Measurements from ENCODE around the gene ZBTB47. TPM values are rescaled to one million over a fixed set of nuclear protein-coding genes. Genes with fewer than 3 reads are reported as not detected.

Gene ZBTB47
- total RNA-seq, 2 experiments from 2014 or later: 0.43 to 0.45 TPM

GRCh38 chr3:42640129-42640528 is 13.4 kb upstream of the ZBTB47 start:
- Mint-ChIP-seq H3K4me1 (ENCODE audit: low read depth) (peaks cover 5% of the 10 kb centered on the region), H3K27me3 (no peaks in the 10 kb centered on the region), H3K9me3 (no peaks in the 10 kb centered on the region), H3K4me3 (no peak overlapping the region), H3K27ac (no peak overlapping the region), H3K36me3 (ENCODE audit: low read depth) (peaks cover 35% of the 10 kb centered on the region)
- TF ChIP-seq, protein P1, sequence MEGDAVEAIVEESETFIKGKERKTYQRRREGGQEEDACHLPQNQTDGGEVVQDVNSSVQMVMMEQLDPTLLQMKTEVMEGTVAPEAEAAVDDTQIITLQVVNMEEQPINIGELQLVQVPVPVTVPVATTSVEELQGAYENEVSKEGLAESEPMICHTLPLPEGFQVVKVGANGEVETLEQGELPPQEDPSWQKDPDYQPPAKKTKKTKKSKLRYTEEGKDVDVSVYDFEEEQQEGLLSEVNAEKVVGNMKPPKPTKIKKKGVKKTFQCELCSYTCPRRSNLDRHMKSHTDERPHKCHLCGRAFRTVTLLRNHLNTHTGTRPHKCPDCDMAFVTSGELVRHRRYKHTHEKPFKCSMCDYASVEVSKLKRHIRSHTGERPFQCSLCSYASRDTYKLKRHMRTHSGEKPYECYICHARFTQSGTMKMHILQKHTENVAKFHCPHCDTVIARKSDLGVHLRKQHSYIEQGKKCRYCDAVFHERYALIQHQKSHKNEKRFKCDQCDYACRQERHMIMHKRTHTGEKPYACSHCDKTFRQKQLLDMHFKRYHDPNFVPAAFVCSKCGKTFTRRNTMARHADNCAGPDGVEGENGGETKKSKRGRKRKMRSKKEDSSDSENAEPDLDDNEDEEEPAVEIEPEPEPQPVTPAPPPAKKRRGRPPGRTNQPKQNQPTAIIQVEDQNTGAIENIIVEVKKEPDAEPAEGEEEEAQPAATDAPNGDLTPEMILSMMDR (IDR thresholded peaks at IDR 0.05): no peak
- no peak for DNase-seq
- ATAC-seq: no peak
- POLR2A ChIA-PET: interaction anchor here (1.1 to 1.8 kb wide), 2 partner anchors 14 to 39 kb away, joined by 3 to 4 read pairs; partner anchors contain the start of gene NKTR
- intact Hi-C loops (cut with micrococcal nuclease): no loop called here
- CTCF ChIA-PET: no interaction called here

- Mint-ChIP-seq H3K27me3 (no peaks in the 10 kb centered on the region), H3K36me3 (ENCODE audit: low read depth) (peaks cover 35% of the 10 kb centered on the region), H3K9me3 (no peaks in the 10 kb centered on the region), H3K27ac (peak overlapping the region; percentile 27), H3K4me3 (no peak overlapping the region), H3K4me1 (ENCODE audit: low read depth) (peaks cover 4% of the 10 kb centered on the region)
- no peak for ATAC-seq
- intact Hi-C loops (cut with micrococcal nuclease): no loop called here
- TF ChIP-seq, protein P1 (IDR thresholded peaks at IDR 0.05): no peak
- ChIA-PET POLR2A (interaction anchor here (1.8 kb wide), 1 partner anchor 14 kb away, joined by 3 read pairs; no protein-coding TSS in a partner anchor), CTCF (no interaction called here)
- no peak for DNase-seq
Measured at GRCh38 chr3:42640771-42641370, 12.6 kb upstream of the ZBTB47 start.

DNA sequence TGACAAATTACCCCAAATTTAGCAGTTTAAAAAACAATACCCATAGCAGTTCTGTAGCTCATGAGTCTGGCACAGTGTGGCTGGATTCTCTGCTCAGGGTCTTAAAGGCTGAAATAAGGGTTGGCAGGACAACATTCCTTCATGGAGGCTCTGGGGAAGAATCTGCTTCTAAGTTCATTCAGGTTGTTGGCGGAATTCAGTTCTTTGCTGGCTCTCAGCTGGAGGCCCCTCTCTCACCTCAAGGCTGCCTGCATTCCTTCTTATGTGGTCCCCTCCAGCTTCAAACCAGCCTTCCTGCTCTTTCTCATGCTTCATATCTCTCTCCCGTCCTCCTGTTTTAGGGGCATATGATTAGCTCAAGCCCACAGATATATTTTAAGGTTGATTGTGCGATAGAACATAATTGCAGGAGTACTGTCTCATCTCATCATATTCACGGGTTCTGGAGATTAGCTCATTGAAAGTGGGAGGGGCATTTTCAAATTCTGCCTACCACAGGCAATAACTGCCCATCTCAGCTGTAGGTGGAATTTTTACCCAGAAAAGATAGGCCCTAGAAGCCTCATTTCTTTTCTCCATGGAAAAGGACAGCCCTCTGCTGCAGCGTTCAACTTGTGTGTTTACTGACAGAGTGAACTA is 5.6 kb upstream of the ZBTB47 start:
- no peaks in the 10 kb centered on the region for H3K9me3 Mint-ChIP-seq
- ATAC-seq: no peak
- peaks cover 4% of the 10 kb centered on the region for H3K4me1 Mint-ChIP-seq (ENCODE audit: low read depth)
- H3K27me3 Mint-ChIP-seq: no peaks in the 10 kb centered on the region
- ChIA-PET CTCF (interaction anchor here (0.9 kb wide), 1 partner anchor 11 kb away, joined by 4 read pairs; no protein-coding TSS in a partner anchor), POLR2A (interaction anchor here (0.9 to 1.0 kb wide), 2 partner anchors 11 to 13 kb away, joined by 3 read pairs; no protein-coding TSS in a partner anchor)
- peak overlapping the region; percentile 47 for H3K27ac Mint-ChIP-seq
- H3K36me3 Mint-ChIP-seq (ENCODE audit: low read depth): peaks cover 23% of the 10 kb centered on the region
- intact Hi-C loops (cut with micrococcal nuclease): no loop called here
- no peak overlapping the region for H3K4me3 Mint-ChIP-seq
- no peak for DNase-seq
- TF ChIP-seq, protein P1 (IDR thresholded peaks at IDR 0.05): no peak

- intact Hi-C loops (cut with micrococcal nuclease): no loop called here
- TF ChIP-seq, protein P1 (IDR thresholded peaks at IDR 0.05): no peak
- Mint-ChIP-seq H3K36me3 (ENCODE audit: low read depth) (peaks cover 17% of the 10 kb centered on the region), H3K4me3 (no peak overlapping the region), H3K27me3 (peaks cover 5% of the 10 kb centered on the region), H3K9me3 (no peaks in the 10 kb centered on the region), H3K27ac (no peak overlapping the region), H3K4me1 (ENCODE audit: low read depth) (peaks cover 9% of the 10 kb centered on the region)
- ChIA-PET POLR2A (no interaction called here), CTCF (no interaction called here)
- no peak for DNase-seq
- ATAC-seq: no peak
Measured at GRCh38 chr3:42649006-42649405, 4.5 kb upstream of the ZBTB47 start.

DNA sequence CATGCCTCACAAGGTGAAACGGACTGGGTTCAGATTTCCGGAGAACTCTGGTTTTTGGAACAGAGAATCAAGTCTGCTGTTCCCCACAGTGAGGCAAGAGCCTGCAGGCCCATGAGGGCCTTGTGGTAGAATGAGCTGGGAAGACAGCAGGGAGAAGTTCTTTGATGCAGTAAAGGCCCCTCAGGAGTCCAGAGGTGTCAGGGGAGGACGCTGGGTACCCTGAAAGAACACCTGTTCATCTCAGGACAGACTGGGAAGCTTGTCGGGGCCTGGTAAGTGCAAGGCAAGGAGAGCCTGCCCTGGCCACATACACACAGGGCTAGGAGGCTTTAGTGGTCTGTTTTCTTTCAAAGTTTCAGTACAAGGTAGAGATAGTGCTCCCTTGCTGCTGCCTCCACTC is 3.7 kb upstream of the ZBTB47 start:
- DNase-seq (no peak), ATAC-seq (no peak)
- H3K27ac Mint-ChIP-seq: no peak overlapping the region
- intact Hi-C loops (cut with micrococcal nuclease): no loop called here
- ChIA-PET POLR2A (no interaction called here), CTCF (no interaction called here)
- TF ChIP-seq, protein P1 (IDR thresholded peaks at IDR 0.05): no peak
- no peak overlapping the region for H3K4me3 Mint-ChIP-seq
- H3K36me3 Mint-ChIP-seq (ENCODE audit: low read depth): peaks cover 12% of the 10 kb centered on the region
- peaks cover 9% of the 10 kb centered on the region for H3K4me1 Mint-ChIP-seq (ENCODE audit: low read depth)
- H3K9me3 Mint-ChIP-seq: no peaks in the 10 kb centered on the region
- peaks cover 5% of the 10 kb centered on the region for H3K27me3 Mint-ChIP-seq
